Thyroid gland (tissue), 4 donors: Measurements from ENCODE around the gene ICAM4.

Experiments used
- POLR2A ChIP-seq, 2 donors: fragments of 450-650 bp; IDR thresholded peaks; one replicate each; pipeline ENCODE4 v1.6.1; 2017; ENCODE audit warnings: antibody characterized with exemption in 2 of 2, mild to moderate bottlenecking in 2 of 2, moderate library complexity in 1 of 2
- TF ChIP-seq, protein P1 (sequence below), 6 experiments: fragments of 200-600 bp in 3 of 6; fragments of 450-650 bp in 3 of 6; sonication (generic) in 3 of 6; IDR thresholded peaks; one replicate each; pipeline ENCODE4 v1.5.1; 2016 to 2019; ENCODE audit warnings: antibody characterized with exemption in 6 of 6, mild to moderate bottlenecking in 2 of 6, inconsistent platforms in 1 of 6, moderate library complexity in 1 of 6

- no peak for TF ChIP-seq POLR2A (IDR thresholded peaks at IDR 0.05)
- TF ChIP-seq, protein P1, sequence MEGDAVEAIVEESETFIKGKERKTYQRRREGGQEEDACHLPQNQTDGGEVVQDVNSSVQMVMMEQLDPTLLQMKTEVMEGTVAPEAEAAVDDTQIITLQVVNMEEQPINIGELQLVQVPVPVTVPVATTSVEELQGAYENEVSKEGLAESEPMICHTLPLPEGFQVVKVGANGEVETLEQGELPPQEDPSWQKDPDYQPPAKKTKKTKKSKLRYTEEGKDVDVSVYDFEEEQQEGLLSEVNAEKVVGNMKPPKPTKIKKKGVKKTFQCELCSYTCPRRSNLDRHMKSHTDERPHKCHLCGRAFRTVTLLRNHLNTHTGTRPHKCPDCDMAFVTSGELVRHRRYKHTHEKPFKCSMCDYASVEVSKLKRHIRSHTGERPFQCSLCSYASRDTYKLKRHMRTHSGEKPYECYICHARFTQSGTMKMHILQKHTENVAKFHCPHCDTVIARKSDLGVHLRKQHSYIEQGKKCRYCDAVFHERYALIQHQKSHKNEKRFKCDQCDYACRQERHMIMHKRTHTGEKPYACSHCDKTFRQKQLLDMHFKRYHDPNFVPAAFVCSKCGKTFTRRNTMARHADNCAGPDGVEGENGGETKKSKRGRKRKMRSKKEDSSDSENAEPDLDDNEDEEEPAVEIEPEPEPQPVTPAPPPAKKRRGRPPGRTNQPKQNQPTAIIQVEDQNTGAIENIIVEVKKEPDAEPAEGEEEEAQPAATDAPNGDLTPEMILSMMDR (IDR thresholded peaks at IDR 0.05): no peak
Measured at GRCh38 chr19:10289836-10290356, 3.1 kb downstream of the ICAM4 start, which contains the start of gene ICAM5.
